ENCODE data around the gene SNORC. TPM values are rescaled to one million over a fixed set of nuclear protein-coding genes. Genes with fewer than 3 reads are reported as not detected.
A peak's percentile ranks its signal among the peaks of the same experiment; 100 is the strongest.

Gene SNORC
- total and polyA plus RNA-seq, 2 of the 13 experiments (the other 11 are each of a cell fraction or from before 2014, with no cell fraction given), result 59.1 to 86.1 TPM

GRCh38 chr2:232882085-232882484 is 12.0 kb downstream of the SNORC start (continued):
- no peak for TF ChIP-seq ATF6 (CRISPR knock-in tag; conservative IDR thresholded peaks at IDR 0.05)

- Histone ChIP-seq H3K9ac (ENCODE audit: insufficient read depth, low read depth, low read length) (no peak overlapping the region), H3K4me3 (replicated peaks in 1 of 3; ENCODE audit: insufficient read depth in 1 of 3, low read depth in 2 of 3, low read length in 3 of 3) (no peak overlapping the region), H3K27me3 (ENCODE audit: control insufficient read depth in 1 of 2, insufficient read depth in 2 of 2, low read length in 2 of 2) (no peaks in the 10 kb centered on the region), H3K4me1 (ENCODE audit: insufficient read depth, low read length) (peaks cover 40% of the 10 kb centered on the region), H3K27ac (ENCODE audit: extremely low read length, insufficient read depth, low read length) (no peak overlapping the region), H3K36me3 (replicated peaks in 1 of 2; ENCODE audit: control insufficient read depth in 1 of 2, insufficient read depth in 2 of 2, low read length in 2 of 2) (peaks cover 10 to 47% of the 10 kb centered on the region in 2 experiments), H2AFZ (ENCODE audit: low read length) (no peak overlapping the region), H3K79me2 (ENCODE audit: insufficient read depth, low read length) (peaks cover 14% of the 10 kb centered on the region), H4K20me1 (ENCODE audit: insufficient read depth, low read length) (peaks cover 3% of the 10 kb centered on the region; the same call in 1 of the 2 replicates), H3K4me2 (ENCODE audit: low read depth, low read length) (no peak overlapping the region), H3K9me3 (ENCODE audit: low read length) (no peaks in the 10 kb centered on the region)
- in situ Hi-C loops (cut with HindIII; ENCODE audit: extremely low pct_ligation_motif_present, low pct_unique_long_range_greater_than_20kb), result no loop called here
- CTCF ChIA-PET (ENCODE audit: low intra/inter-chr PET ratio, low total read pairs), result no interaction called here
- ATAC-seq, result no peak
- FAIRE-seq, result no peak
- BruUV-seq (replicated peaks), result no TSS peak
- POLR2A ChIA-PET, result interaction anchor here (2.0 to 5.3 kb wide), 2 partner anchors 10 to 27 kb away, joined by 6 to 35 read pairs; no protein-coding TSS in a partner anchor
- intact Hi-C loops (cut with micrococcal nuclease; ENCODE audit: unreplicated experiment), result no loop called here
- DNase-seq (ENCODE audit: low spot score), result no peak
- 96% methylated on average over 20 of the region's 20 CpGs for WGBS (ENCODE audit: low lambda C conversion rate)
- TF ChIP-seq AGO1 (IDR thresholded peaks at IDR 0.05; ENCODE audit: low read depth, low read length, poor library complexity, severe bottlenecking), result peak; percentile 86
- no peak for TF ChIP-seq TMF1 (CRISPR knock-in tag; IDR thresholded peaks at IDR 0.05; ENCODE audit: low read depth)
- no peak for TF ChIP-seq ZNF781 (CRISPR knock-in tag; IDR thresholded peaks at IDR 0.05; ENCODE audit: borderline replicate concordance, not compliant biosample characterization)
- no peak for TF ChIP-seq FOXO4 (CRISPR knock-in tag; conservative IDR thresholded peaks at IDR 0.05)
- TF ChIP-seq, protein P1, sequence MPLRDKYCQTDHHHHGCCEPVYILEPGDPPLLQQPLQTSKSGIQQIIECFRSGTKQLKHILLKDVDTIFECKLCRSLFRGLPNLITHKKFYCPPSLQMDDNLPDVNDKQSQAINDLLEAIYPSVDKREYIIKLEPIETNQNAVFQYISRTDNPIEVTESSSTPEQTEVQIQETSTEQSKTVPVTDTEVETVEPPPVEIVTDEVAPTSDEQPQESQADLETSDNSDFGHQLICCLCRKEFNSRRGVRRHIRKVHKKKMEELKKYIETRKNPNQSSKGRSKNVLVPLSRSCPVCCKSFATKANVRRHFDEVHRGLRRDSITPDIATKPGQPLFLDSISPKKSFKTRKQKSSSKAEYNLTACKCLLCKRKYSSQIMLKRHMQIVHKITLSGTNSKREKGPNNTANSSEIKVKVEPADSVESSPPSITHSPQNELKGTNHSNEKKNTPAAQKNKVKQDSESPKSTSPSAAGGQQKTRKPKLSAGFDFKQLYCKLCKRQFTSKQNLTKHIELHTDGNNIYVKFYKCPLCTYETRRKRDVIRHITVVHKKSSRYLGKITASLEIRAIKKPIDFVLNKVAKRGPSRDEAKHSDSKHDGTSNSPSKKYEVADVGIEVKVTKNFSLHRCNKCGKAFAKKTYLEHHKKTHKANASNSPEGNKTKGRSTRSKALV (CRISPR knock-in tag; IDR thresholded peaks at IDR 0.05), result no peak
- no peak for TF ChIP-seq ZKSCAN5 (CRISPR knock-in tag; IDR thresholded peaks at IDR 0.05)
- TF ChIP-seq ZNF782 (CRISPR knock-in tag; IDR thresholded peaks at IDR 0.05; ENCODE audit: borderline replicate concordance), result no peak
- TF ChIP-seq, protein P2, sequence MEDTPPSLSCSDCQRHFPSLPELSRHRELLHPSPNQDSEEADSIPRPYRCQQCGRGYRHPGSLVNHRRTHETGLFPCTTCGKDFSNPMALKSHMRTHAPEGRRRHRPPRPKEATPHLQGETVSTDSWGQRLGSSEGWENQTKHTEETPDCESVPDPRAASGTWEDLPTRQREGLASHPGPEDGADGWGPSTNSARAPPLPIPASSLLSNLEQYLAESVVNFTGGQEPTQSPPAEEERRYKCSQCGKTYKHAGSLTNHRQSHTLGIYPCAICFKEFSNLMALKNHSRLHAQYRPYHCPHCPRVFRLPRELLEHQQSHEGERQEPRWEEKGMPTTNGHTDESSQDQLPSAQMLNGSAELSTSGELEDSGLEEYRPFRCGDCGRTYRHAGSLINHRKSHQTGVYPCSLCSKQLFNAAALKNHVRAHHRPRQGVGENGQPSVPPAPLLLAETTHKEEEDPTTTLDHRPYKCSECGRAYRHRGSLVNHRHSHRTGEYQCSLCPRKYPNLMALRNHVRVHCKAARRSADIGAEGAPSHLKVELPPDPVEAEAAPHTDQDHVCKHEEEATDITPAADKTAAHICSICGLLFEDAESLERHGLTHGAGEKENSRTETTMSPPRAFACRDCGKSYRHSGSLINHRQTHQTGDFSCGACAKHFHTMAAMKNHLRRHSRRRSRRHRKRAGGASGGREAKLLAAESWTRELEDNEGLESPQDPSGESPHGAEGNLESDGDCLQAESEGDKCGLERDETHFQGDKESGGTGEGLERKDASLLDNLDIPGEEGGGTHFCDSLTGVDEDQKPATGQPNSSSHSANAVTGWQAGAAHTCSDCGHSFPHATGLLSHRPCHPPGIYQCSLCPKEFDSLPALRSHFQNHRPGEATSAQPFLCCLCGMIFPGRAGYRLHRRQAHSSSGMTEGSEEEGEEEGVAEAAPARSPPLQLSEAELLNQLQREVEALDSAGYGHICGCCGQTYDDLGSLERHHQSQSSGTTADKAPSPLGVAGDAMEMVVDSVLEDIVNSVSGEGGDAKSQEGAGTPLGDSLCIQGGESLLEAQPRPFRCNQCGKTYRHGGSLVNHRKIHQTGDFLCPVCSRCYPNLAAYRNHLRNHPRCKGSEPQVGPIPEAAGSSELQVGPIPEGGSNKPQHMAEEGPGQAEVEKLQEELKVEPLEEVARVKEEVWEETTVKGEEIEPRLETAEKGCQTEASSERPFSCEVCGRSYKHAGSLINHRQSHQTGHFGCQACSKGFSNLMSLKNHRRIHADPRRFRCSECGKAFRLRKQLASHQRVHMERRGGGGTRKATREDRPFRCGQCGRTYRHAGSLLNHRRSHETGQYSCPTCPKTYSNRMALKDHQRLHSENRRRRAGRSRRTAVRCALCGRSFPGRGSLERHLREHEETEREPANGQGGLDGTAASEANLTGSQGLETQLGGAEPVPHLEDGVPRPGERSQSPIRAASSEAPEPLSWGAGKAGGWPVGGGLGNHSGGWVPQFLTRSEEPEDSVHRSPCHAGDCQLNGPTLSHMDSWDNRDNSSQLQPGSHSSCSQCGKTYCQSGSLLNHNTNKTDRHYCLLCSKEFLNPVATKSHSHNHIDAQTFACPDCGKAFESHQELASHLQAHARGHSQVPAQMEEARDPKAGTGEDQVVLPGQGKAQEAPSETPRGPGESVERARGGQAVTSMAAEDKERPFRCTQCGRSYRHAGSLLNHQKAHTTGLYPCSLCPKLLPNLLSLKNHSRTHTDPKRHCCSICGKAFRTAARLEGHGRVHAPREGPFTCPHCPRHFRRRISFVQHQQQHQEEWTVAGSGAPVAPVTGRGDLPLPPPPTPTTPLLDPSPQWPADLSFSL (CRISPR knock-in tag; IDR thresholded peaks at IDR 0.05), result no peak
Measured at GRCh38 chr2:232882505-232883115, 12.5 kb downstream of the SNORC start.
